Measurements from ENCODE around the gene ADRM1.

The ADRM1 gene

DNA sequence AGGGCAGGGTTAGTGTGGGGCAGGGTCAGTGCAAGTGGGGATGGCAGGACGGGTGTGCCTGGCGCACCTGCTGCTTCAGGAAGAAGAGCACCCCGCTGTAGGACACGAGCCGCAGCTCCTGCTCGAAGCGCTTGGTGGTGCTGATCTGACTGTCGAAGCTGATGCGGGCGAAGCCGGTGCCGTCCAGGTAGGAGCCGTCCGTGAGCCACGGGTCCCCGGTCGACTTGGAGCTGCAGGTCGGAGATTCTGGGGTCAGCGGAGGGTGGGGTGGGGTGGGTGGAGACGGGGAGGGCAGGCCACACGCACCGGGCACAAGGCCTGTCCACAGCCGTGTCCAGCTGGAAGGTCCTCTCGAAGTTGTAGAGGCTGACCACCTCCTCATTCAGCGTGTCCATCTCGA lies 10.2 kb downstream of the ADRM1 start:
- FAIRE-seq: no peak

DNA sequence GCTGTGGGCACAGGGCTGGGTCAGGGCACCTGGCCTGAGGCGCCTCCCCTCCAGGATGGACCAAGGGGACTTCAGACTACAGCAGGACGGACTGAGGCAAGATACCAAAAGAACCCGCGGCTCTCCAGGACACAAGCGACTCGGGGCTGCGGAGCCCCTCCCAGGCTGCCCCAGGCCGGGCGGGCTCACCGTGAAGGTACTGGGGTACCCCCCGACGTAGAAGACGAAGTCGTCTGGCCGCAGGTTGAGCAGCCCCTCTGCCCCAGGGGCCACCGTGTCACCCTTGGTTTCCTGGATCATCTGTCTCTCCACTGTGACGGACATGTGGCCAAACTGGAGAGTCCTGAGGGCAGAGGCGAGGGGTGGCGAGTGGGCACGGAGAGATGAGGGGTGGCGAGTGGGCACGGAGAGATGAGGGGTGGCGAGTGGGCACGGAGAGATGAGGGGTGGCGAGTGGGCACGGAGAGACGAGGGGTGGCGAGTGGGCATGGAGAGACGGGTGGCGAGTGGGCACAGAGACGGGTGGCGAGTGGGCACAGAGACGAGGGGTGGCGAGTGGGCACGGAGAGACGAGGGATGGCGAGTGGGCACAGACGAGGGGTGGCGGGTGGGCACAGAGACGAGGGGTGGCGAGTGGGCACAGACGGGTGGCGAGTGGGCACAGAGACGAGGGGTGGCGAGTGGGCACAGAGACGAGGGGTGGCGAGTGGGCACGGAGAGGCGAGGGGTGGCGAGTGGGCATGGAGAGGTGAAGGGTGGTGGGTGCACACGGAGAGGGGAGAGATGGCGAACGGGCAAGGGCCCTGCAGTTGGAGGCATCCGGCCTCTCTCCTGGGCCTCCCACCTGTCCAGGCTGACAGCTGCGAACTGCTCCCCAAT lies 10.9 kb downstream of the ADRM1 start:
- FAIRE-seq: no peak

- FAIRE-seq: no peak
Measured at GRCh38 chr20:62314339-62314638, 11.5 kb downstream of the ADRM1 start.

GRCh38 chr20:62314711-62315302 lies 12.0 kb downstream of the ADRM1 start:
- no peak for FAIRE-seq

GRCh38 chr20:62315773-62316172 lies 13.0 kb downstream of the ADRM1 start:
- FAIRE-seq: no peak

- FAIRE-seq: no peak
Measured at GRCh38 chr20:62316331-62317166, 13.8 kb downstream of the ADRM1 start.

GRCh38 chr20:62317167-62317655 lies 14.4 kb downstream of the ADRM1 start:
- no peak for FAIRE-seq

GRCh38 chr20:62318400-62319345 lies 15.9 kb downstream of the ADRM1 start:
- FAIRE-seq: no peak

GRCh38 chr20:62319346-62319909 lies 16.6 kb downstream of the ADRM1 start:
- FAIRE-seq: no peak

DNA sequence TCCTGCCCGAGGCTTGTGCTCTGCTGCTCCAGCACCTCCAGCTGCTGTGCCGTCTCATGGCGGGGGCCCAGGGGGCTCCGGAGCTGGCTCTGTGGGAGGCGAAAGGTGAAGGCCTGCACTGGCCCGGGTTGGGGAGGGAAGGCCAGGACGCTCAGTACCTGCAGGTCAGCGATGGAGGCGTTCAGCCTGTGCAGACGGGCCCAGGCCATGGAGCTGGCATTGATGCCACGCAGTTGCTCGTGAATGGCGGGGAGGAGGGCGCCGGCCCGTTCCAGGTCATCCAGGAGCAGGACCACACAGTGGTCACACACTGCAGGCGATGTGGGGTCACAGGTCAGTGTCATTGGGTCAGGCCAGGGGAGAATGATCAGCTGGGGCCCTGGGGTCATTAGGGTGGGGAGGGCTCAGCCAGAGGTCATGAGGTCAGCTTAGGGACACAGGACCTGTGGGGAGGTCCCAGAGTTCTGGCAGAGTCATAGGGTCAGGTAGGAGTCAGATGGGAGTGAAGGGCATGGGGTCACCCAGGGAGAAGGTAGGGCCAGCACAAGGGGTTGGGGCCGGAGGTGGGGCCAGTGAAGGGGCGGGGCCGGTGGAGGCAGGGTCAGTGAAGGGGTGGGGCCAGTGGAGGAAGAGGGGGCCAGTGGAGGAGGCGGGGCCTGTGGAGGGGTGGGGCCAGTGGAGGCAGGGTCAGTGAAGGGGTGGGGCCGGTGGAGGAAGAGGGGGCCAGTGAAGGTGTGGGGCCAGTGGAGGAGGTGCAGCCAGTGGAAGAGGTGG lies 18.0 kb downstream of the ADRM1 start:
- FAIRE-seq: no peak

DNA sequence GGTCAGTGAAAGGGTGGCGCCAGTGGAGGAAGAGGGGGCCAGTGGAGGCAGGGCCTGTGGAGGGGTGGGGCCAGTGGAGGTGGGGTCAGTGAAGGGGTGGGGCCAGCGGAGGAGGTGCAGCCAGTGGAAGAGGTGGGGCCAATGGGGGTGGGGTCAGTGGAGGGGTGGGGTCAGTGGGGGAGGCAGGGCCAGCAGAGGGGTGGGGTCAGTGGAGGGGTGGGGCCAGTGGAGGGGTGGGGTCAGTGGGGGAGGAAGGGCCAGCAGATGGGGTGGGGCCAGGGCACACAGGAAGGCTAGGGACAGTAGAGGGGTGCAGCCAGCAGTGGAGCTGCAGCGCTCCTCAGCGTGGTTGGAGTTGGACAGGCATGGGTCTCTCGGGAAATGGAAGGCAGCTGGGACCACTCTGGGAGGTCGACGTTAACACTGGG lies 18.7 kb downstream of the ADRM1 start:
- no peak for FAIRE-seq

DNA sequence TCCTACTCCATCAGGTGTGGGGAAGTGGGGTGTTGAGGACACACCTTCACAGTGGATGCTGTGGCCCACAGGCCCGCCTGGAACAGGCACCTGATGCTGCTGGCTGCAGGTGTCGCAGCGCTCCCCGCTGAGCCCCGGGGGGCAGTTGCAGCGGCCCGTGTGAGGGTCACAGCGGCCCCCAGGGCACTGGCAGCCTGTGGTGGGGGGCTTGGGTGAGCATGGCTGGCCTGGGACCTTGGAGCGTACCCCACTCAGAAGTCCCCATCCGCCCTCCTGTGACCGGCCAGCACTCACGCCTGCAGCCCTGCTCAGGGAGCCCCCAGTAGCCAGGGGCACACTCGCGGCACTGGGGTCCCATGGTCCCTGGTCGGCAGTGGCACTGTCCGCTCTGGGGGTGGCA lies 19.2 kb downstream of the ADRM1 start:
- no peak for FAIRE-seq

- no peak for FAIRE-seq
Measured at GRCh38 chr20:62322492-62323041, 19.8 kb downstream of the ADRM1 start.

DNA sequence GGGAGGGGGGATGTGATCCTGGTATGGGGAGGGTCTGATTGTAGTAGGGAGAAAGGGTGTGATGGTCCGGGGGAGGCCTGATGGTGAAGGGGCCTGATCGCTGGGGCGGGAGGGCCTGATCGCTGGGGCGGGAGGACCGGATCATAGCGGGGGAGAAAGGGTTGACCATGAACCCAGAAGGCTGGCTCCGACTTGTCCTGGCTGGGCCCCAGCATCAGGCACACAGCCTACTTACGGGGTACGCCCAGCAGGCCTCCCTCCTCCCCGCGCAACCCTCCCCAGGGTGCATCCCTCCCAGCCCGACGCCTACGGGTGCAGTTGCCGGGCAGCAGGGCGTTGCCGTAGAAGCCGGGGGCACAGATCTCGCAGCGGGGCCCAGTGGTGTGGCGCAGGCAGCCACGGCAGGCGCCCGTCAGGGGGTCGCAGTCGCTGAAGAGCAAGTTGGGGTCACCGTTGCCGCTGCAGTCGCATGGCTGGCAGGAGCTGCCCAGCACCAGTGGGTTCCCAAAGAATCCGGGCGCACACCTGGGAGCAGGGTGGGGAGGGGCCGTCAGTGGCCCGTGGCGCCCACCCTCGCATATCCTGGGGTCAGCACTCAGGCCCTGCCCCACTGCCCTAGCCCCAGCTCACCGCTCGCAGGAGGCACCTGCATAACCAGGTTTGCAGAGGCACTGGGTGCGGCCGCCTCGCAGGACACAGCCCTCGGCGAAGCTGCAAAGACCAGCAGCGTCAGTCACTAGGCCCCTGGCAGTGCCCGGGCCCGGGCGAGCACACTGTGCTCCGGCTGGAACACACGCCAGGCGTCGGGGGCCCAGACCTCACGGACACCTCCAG lies 20.6 kb downstream of the ADRM1 start:
- FAIRE-seq: no peak

- no peak for FAIRE-seq
Measured at GRCh38 chr20:62323980-62324906, 21.4 kb downstream of the ADRM1 start.

DNA sequence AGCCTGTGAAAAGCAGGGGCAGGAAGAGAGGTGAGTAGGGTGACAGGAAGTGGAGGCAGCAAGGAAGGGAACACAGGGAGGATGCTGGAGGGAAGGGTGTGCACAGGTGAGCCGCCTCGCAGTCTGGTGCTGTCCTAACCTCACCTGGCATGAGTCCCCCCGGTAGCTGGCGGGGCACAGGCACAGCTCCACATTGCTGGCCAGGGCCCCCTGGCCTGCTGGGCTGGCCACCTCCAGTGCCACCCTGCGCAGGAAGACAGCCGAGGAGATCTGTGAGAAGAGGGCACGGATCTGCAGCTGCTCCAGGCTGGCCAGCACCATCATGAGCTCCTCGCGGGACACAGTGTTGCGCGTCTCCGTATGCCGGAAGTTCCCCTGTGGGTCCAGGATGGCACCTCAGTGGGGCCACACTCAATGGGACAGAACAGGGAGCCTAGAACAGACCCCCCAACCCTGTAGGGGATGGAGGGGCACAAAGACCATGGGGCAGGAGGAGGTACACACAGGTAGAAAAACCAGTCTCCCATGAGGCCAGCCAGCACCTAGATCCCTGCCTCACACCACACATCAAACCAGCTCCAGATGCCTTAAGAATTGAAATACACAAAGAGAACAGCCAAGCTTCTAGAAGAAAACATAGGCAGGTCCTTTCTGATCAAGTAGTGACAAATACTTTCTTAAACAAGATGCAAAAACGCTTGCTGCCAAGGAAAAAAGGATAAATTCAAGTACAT lies 22.5 kb downstream of the ADRM1 start:
- FAIRE-seq: no peak

DNA sequence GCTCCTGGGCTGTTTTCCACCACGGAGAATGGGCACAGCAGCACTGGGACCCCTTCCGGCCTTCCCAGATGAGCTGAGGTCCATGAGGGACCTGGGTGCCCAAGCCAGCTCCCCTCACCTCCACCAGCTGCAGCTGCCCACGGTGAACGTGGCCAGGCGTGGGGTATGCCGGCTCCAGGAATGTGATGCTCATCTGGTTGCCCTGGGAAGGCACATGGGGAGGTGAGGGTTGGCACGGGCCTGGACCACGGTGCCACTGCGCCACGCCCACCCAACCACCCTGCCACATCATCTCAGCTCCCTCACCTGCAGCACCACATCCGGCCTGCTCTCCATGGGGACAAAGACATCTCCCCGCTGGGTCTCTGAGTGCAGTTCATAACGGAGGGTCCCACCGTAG lies 23.8 kb downstream of the ADRM1 start:
- FAIRE-seq: no peak

All from A204.1 (cell line).